K562 (cell line): ENCODE data around the gene ZNF791. TPM values are rescaled to one million over a fixed set of nuclear protein-coding genes. Genes with fewer than 3 reads are reported as not detected.

ENCODE experiments used
- ASH1L ChIP-seq: fragments of 450-650 bp; IDR thresholded peaks from 2 replicates; pipeline ENCODE4 v1.6.1; 2018; ENCODE audit warnings: borderline replicate concordance, mild to moderate bottlenecking, low read depth; ENCODE audit not compliant: partially characterized antibody
- C11orf30 ChIP-seq: fragments of 450-650 bp; IDR thresholded peaks from 2 replicates; pipeline ENCODE4 v1.6.1; 2016; ENCODE audit warnings: low read depth, mild to moderate bottlenecking
- FOXA3 ChIP-seq, 2 experiments: fragments of 450-650 bp in 1 of 2; sonication (generic) in 1 of 2; formaldehyde crosslinking; IDR thresholded peaks in 1 of 2; conservative IDR thresholded peaks in 1 of 2; 2 replicates each; pipeline versions ENCODE4 v1.4.0 to v1.8.0; 2020 to 2022; ENCODE audit warnings: mild to moderate bottlenecking in 2 of 2, missing genetic modification reagents in 1 of 2
- NFATC3 ChIP-seq: fragments of 450-650 bp; IDR thresholded peaks from 2 replicates; pipeline ENCODE4 v1.6.1; 2017; ENCODE audit warnings: mild to moderate bottlenecking
- TRIM24 ChIP-seq, 2 experiments: fragments of 450-650 bp; IDR thresholded peaks; 2 replicates each; pipeline ENCODE4 v1.6.1; 2016
- ZNF384 ChIP-seq: IDR thresholded peaks from 2 replicates; pipeline ENCODE4 v1.6.1; 2012; ENCODE audit warnings: low read depth, low read length, improper control_type of control experiment
- polyA plus RNA-seq, 8 experiments: library from polyadenylated mRNA; depleted of rRNA in 4 of 8; stranded (reverse) in 5 of 8; unstranded in 3 of 8; fragments of >200 nt; fragmentation: Nextera tagmentation in 2 of 8; fragmentation: Illumina TruSeq in 1 of 8; extraction: Ambion mirVana in 2 of 8; extraction: Trizol in 1 of 8; gene quantifications; 2 replicates each; pipeline versions ENCODE4 v1.2.1 to v1.2.3, GENCODE V29; 2011 to 2014; ENCODE audit warnings: inconsistent platforms in 1 of 8, missing spikeins in 1 of 8
- total RNA-seq, 7 experiments: library from RNA; depleted of rRNA in 6 of 7; stranded (reverse); fragments of >200 nt in 6 of 7; fragmentation: Illumina TruSeq in 2 of 7; extraction: Trizol in 2 of 7; gene quantifications; 2 replicates each; pipeline versions ENCODE4 v1.2.1 to v1.2.3, GENCODE V29; 2011 to 2021; ENCODE audit warnings: low replicate concordance in 1 of 7
- TF ChIP-seq, protein P1 (sequence below): fragments of 250-450 bp; sonication (Bioruptor Pico); IDR thresholded peaks from 2 replicates; pipeline ENCODE4 v1.4.0; 2020; ENCODE audit warnings: mild to moderate bottlenecking, moderate library complexity
- TF ChIP-seq, protein P2 (sequence below): fragments of 450-650 bp; formaldehyde crosslinking; IDR thresholded peaks from 2 replicates; pipeline ENCODE4 v1.4.0; 2020; ENCODE audit warnings: mild to moderate bottlenecking
- TF ChIP-seq, protein P3 (sequence below): fragments of 450-650 bp; IDR thresholded peaks from 2 replicates; pipeline ENCODE4 v1.6.1; 2016; ENCODE audit warnings: antibody characterized with exemption
- TF ChIP-seq, protein P4 (sequence below): fragments of 250-450 bp; sonication (Bioruptor Pico); IDR thresholded peaks from 2 replicates; pipeline ENCODE4 v1.8.0; 2022; ENCODE audit warnings: inconsistent platforms, mild to moderate bottlenecking, moderate library complexity, borderline replicate concordance
- TF ChIP-seq, protein P5 (sequence below): sonication (generic); formaldehyde crosslinking; IDR thresholded peaks from 2 replicates; pipeline ENCODE4 v1.8.0; 2023; ENCODE audit warnings: mild to moderate bottlenecking, missing genetic modification reagents
- TF ChIP-seq, protein P6 (sequence below): sonication (generic); formaldehyde crosslinking; IDR thresholded peaks from 2 replicates; pipeline ENCODE4 v1.8.0; 2023; ENCODE audit warnings: mild to moderate bottlenecking, missing genetic modification reagents

The ZNF791 gene
- total and polyA plus RNA-seq, 9 of the 15 experiments (the other 6 are each of a cell fraction or from before 2014, with no cell fraction given) = 7.8 to 22.7 (median 13.1) TPM

DNA sequence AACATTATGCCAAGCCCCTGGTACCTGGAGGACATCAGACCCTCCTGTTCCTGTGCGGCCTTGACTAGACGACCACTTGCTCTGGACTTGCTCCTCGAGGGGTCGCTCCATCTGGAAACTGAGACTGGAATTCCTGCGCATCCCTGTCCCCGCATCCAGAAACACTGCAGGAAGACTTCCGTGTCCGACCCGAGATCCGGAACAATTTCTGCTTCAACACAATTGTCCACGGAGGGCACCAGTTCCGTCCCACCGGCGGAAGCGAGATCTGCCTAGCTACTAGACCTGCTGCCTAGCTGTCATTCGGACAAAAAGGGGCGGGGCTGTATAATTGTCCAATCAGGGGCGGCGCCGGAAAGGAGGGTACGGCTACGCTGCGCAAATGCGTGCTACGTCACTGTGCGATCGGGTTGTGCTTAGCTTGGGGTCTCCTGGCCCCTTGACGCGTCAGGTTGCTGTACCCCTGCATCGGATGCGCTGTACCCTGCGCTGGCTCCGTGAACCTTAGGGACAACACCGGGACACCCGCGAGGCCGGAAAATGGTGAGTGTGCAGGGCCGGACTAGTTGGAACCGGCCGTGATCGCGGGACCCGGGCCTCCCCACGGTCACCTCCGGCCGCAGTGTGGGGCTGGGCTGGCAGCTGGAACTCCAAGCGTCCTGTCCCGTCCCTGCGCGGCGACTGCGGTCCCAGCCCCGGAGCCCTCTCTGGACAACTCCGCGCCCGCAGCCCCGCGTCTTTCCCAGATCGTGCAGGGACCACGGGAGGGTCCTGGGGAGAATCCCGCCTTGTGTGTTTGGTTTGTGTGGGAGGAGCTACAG, at the start of gene ZNF791, which contains the start of gene ZNF490 (continued):
- TF ChIP-seq, protein P1, sequence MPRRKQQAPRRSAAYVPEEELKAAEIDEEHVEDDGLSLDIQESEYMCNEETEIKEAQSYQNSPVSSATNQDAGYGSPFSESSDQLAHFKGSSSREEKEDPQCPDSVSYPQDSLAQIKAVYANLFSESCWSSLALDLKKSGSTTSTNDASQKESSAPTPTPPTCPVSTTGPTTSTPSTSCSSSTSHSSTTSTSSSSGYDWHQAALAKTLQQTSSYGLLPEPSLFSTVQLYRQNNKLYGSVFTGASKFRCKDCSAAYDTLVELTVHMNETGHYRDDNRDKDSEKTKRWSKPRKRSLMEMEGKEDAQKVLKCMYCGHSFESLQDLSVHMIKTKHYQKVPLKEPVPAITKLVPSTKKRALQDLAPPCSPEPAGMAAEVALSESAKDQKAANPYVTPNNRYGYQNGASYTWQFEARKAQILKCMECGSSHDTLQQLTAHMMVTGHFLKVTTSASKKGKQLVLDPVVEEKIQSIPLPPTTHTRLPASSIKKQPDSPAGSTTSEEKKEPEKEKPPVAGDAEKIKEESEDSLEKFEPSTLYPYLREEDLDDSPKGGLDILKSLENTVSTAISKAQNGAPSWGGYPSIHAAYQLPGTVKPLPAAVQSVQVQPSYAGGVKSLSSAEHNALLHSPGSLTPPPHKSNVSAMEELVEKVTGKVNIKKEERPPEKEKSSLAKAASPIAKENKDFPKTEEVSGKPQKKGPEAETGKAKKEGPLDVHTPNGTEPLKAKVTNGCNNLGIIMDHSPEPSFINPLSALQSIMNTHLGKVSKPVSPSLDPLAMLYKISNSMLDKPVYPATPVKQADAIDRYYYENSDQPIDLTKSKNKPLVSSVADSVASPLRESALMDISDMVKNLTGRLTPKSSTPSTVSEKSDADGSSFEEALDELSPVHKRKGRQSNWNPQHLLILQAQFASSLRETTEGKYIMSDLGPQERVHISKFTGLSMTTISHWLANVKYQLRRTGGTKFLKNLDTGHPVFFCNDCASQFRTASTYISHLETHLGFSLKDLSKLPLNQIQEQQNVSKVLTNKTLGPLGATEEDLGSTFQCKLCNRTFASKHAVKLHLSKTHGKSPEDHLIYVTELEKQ (CRISPR knock-in tag) = no peak
- TF ChIP-seq, protein P2, sequence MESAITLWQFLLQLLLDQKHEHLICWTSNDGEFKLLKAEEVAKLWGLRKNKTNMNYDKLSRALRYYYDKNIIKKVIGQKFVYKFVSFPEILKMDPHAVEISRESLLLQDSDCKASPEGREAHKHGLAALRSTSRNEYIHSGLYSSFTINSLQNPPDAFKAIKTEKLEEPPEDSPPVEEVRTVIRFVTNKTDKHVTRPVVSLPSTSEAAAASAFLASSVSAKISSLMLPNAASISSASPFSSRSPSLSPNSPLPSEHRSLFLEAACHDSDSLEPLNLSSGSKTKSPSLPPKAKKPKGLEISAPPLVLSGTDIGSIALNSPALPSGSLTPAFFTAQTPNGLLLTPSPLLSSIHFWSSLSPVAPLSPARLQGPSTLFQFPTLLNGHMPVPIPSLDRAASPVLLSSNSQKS (CRISPR knock-in tag) = no peak
- peak; percentile 90 for TF ChIP-seq C11orf30
- TF ChIP-seq, protein P3, sequence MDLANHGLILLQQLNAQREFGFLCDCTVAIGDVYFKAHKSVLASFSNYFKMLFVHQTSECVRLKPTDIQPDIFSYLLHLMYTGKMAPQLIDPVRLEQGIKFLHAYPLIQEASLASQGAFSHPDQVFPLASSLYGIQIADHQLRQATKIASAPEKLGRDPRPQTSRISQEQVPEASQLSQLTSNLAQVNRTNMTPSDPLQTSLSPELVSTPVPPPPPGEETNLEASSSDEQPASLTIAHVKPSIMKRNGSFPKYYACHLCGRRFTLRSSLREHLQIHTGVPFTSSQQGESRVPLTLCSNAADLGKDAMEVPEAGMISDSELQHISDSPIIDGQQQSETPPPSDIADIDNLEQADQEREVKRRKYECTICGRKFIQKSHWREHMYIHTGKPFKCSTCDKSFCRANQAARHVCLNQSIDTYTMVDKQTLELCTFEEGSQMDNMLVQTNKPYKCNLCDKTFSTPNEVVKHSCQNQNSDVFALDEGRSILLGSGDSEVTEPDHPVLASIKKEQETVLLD = peak; percentile 98
- TF ChIP-seq, protein P4, sequence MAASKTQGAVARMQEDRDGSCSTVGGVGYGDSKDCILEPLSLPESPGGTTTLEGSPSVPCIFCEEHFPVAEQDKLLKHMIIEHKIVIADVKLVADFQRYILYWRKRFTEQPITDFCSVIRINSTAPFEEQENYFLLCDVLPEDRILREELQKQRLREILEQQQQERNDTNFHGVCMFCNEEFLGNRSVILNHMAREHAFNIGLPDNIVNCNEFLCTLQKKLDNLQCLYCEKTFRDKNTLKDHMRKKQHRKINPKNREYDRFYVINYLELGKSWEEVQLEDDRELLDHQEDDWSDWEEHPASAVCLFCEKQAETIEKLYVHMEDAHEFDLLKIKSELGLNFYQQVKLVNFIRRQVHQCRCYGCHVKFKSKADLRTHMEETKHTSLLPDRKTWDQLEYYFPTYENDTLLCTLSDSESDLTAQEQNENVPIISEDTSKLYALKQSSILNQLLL = no peak
- 0 out of 2 replicates have a peak, but pooled peaks have one; percentile 64 for TF ChIP-seq NFATC3
- TF ChIP-seq, protein P5, sequence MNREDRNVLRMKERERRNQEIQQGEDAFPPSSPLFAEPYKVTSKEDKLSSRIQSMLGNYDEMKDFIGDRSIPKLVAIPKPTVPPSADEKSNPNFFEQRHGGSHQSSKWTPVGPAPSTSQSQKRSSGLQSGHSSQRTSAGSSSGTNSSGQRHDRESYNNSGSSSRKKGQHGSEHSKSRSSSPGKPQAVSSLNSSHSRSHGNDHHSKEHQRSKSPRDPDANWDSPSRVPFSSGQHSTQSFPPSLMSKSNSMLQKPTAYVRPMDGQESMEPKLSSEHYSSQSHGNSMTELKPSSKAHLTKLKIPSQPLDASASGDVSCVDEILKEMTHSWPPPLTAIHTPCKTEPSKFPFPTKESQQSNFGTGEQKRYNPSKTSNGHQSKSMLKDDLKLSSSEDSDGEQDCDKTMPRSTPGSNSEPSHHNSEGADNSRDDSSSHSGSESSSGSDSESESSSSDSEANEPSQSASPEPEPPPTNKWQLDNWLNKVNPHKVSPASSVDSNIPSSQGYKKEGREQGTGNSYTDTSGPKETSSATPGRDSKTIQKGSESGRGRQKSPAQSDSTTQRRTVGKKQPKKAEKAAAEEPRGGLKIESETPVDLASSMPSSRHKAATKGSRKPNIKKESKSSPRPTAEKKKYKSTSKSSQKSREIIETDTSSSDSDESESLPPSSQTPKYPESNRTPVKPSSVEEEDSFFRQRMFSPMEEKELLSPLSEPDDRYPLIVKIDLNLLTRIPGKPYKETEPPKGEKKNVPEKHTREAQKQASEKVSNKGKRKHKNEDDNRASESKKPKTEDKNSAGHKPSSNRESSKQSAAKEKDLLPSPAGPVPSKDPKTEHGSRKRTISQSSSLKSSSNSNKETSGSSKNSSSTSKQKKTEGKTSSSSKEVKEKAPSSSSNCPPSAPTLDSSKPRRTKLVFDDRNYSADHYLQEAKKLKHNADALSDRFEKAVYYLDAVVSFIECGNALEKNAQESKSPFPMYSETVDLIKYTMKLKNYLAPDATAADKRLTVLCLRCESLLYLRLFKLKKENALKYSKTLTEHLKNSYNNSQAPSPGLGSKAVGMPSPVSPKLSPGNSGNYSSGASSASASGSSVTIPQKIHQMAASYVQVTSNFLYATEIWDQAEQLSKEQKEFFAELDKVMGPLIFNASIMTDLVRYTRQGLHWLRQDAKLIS (CRISPR knock-in tag) = no peak
- peak; percentile 38; the same call in 1 of the 2 replicates for TF ChIP-seq ZNF384
- no peak for TF ChIP-seq FOXA3 (CRISPR knock-in tag; conservative IDR thresholded peaks at IDR 0.05 in 1 of 2, IDR thresholded peaks at IDR 0.05 in 1 of 2)
- TF ChIP-seq, protein P6, sequence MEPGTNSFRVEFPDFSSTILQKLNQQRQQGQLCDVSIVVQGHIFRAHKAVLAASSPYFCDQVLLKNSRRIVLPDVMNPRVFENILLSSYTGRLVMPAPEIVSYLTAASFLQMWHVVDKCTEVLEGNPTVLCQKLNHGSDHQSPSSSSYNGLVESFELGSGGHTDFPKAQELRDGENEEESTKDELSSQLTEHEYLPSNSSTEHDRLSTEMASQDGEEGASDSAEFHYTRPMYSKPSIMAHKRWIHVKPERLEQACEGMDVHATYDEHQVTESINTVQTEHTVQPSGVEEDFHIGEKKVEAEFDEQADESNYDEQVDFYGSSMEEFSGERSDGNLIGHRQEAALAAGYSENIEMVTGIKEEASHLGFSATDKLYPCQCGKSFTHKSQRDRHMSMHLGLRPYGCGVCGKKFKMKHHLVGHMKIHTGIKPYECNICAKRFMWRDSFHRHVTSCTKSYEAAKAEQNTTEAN (CRISPR knock-in tag) = peak; percentile 54; the same call in 1 of the 2 replicates
- TF ChIP-seq TRIM24 (IDR thresholded peaks at IDR 0.05) = peak in 1 of 2 experiments; percentile 99; a peak in 2 of 4 replicates
- no peak for TF ChIP-seq ASH1L
